ENCODE data around the gene HAS3.

The HAS3 gene

DNA sequence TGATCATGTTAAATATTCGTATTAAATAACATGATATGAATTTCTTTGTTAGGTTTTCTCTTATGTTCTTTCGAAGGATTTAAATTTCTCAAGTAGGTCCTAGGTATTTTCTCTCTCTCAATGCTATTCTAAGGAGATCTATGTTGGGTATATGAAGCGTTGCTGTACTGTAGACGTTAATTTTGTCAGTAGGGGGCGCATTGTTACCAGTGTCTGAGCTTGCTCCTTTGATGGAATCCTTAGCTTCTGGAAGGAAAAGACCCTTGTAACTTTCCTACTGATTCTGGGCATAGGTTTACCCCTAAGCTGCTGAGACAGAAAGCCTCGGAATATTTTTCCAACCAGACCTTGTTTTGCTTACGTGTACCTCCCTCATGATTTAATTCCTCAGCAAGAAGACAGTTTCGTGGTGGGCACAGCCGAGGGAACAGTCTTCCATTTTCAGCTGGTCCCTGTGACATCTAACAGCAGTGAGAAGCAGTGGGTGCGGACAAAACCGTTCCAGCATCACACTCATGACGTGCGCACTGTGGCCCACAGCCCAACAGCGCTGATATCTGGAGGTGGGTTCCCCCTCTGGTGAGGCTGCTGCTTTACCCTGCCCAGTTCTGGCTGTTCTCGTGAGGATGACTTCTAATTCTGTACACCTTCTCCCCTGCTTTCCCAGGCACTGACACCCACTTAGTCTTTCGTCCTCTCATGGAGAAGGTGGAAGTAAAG lies 44.9 kb downstream of the HAS3 start:
- peak; percentile 90 for DNase-seq

DNA sequence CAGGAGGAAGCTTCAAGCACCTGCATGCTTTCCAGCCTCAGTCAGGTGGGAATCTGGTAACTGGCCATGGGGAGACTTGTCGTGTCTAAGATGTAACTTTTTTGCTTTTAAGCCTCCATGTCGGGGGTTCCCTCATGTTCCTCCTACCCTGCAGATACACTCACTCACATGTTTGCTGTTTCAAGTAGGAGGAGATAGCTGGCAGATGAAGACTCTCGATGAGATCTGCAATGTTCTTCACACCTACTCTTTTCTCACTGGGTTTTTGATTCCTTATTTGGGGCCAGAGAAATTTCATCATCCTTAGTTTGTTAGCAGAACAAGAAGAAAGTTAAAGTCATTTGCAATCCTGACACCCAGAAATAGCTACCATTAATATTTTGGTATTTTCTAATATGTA lies 51.7 kb downstream of the HAS3 start:
- DNase-seq, result no peak

DNA sequence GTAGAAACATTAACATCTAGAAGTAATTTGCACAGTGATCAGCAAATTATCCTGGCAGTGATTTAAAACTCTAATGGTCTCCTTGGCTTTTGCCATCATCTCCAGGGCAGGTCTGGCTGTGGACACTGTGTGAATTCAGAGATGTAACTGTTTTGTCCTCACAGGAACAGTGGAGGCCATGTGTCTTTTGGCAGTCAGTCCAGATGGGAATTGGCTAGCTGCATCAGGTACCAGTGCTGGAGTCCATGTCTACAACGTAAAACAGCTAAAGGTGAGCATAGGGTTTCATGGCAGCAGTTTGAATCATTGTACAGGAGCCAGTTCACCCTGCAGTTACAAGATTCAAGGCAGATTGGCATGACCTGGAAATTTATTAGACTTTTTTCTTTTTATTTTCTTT lies 54.7 kb downstream of the HAS3 start:
- DNase-seq, result no peak

DNA sequence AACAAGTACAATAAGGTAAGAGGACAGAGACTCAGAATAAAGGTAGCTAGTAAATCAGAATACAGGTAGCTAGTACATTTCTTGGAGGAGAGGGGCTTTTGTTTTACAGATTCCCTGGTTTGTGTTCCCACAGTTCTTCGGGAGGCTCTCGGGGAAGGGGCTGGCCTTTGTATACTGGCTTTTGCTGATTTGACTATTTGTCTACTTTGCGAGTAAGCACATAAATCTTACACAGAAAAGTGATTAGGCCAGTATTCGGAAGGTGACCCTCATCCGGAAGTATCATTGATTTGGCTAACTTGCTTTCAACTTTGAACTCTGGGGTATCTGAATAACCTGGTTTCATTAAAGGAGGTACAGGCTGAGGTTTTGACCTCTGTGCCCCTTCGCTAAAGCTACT lies 60.1 kb downstream of the HAS3 start:
- no peak for DNase-seq

DNA sequence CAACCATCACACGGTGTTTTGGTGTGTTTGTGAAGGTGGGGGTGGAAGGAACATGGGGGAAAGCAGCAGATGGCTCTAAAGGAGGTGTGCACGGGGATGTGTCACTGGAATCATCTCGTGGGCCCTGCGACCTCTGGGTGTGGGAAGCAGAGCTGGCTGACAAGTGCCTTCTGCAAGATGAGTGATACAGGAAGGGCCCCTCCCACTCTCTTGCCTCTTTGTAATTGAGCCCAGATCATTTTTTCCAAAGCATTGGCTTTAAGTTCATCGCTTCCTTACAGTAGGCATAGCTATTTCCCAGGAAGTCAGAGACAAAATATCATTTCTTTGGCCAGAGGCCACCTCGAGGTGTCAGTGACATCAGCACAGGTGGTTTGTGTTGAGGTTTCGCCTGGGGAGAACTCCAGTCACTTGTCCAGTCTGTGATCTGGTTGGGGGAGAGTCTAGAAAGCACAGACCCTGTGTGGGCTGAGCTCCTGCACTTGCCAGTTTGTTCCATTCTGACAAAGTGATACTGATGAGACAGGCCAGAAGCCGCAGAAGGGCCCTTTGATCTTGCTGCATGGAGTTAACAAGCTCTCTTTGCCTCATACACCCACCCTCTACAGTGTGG lies 60.9 kb downstream of the HAS3 start:
- no peak for DNase-seq

DNA sequence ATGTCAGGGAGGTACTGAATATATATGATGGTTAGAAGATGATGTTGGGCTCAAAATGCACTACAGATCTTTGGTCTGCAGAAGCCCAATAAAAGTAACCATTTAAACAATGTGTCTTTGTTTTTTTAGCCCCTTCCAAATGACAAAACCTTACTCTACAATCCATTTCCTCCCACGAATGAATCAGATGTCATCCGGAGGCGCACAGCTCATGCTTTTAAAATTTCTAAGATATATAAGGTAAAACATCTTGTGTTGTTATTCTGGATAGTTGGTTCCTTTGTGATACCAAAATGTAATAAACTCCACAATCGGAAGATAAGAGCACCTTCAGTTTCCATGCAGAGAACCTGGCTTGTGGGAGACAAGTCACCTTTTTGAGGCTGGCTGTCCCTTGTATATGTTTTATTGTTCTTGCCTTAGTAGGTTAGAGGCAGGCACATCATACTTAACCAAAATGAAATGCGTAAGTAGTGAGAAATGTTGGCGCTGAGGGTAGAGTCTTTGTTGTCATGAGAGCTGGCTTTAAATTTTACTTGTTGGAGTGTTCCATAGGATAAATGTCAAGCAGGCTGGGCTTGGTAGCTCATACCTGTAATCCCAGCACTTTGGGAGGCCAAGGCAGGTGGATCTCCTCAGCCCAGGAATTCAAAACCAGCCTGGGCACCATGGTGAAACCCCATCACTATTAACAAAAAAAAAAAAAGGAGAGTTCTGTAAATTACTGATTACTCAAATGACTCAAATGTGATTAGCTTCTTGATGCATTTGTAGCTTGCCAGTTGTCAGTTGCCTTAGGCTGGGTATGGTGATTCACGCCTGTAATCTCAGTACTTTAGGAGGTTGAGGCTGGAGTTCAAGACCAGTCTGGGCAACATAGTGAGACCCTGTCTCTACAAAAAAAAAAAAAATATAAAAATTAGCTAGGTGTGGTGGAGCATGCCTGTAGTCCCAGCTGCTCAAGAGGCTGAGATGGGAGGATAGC lies 61.8 kb downstream of the HAS3 start:
- DNase-seq, result no peak

Measured in hematopoietic multipotent progenitor cell treated with erythropoietin and hydrocortisone succinate and interleukin-3 and kit ligand, for 6 days (in vitro differentiated cells).